Gastroesophageal sphincter (tissue), 3 donors: Measurements from ENCODE around the gene PMAIP1.

Experiments
- EP300 ChIP-seq: sonication (generic); formaldehyde crosslinking; IDR thresholded peaks from one replicate; pipeline ENCODE4 v1.6.1; 2017; ENCODE audit warnings: antibody characterized with exemption, mild to moderate bottlenecking
- POLR2A ChIP-seq, 2 donors: fragments of 450-650 bp; IDR thresholded peaks; one replicate each; pipeline ENCODE4 v1.6.1; 2017; ENCODE audit warnings: antibody characterized with exemption in 2 of 2, mild to moderate bottlenecking in 2 of 2, moderate library complexity in 1 of 2
- POLR2AphosphoS5 ChIP-seq: sonication (generic); formaldehyde crosslinking; IDR thresholded peaks from one replicate; pipeline ENCODE4 v1.6.1; 2017; ENCODE audit warnings: antibody characterized with exemption
- TF ChIP-seq, protein P1 (sequence below), 4 experiments: fragments of 200-600 bp in 2 of 4; fragments of 450-650 bp in 2 of 4; sonication (generic) in 1 of 4; IDR thresholded peaks; one replicate each; pipeline ENCODE4 v1.5.1; 2017 to 2019; ENCODE audit warnings: antibody characterized with exemption in 4 of 4, mild to moderate bottlenecking in 2 of 4, moderate library complexity in 2 of 4

- TF ChIP-seq POLR2A (IDR thresholded peaks at IDR 0.05) = no peak
- TF ChIP-seq POLR2AphosphoS5 = no peak
- TF ChIP-seq, protein P1, sequence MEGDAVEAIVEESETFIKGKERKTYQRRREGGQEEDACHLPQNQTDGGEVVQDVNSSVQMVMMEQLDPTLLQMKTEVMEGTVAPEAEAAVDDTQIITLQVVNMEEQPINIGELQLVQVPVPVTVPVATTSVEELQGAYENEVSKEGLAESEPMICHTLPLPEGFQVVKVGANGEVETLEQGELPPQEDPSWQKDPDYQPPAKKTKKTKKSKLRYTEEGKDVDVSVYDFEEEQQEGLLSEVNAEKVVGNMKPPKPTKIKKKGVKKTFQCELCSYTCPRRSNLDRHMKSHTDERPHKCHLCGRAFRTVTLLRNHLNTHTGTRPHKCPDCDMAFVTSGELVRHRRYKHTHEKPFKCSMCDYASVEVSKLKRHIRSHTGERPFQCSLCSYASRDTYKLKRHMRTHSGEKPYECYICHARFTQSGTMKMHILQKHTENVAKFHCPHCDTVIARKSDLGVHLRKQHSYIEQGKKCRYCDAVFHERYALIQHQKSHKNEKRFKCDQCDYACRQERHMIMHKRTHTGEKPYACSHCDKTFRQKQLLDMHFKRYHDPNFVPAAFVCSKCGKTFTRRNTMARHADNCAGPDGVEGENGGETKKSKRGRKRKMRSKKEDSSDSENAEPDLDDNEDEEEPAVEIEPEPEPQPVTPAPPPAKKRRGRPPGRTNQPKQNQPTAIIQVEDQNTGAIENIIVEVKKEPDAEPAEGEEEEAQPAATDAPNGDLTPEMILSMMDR (IDR thresholded peaks at IDR 0.05) = no peak
- no peak for TF ChIP-seq EP300
Observed at GRCh38 chr18:59915606-59916005, 15.8 kb downstream of the PMAIP1 start.
